IPS-11a (cell line): ENCODE measurements around the gene RNF4.

Source experiments
- H3K4me3 ChIP-seq: one replicate; pipeline ENCODE4 v1.5.1; 2013; ENCODE audit warnings: low read depth, low read length, control low read depth

Gene RNF4

DNA sequence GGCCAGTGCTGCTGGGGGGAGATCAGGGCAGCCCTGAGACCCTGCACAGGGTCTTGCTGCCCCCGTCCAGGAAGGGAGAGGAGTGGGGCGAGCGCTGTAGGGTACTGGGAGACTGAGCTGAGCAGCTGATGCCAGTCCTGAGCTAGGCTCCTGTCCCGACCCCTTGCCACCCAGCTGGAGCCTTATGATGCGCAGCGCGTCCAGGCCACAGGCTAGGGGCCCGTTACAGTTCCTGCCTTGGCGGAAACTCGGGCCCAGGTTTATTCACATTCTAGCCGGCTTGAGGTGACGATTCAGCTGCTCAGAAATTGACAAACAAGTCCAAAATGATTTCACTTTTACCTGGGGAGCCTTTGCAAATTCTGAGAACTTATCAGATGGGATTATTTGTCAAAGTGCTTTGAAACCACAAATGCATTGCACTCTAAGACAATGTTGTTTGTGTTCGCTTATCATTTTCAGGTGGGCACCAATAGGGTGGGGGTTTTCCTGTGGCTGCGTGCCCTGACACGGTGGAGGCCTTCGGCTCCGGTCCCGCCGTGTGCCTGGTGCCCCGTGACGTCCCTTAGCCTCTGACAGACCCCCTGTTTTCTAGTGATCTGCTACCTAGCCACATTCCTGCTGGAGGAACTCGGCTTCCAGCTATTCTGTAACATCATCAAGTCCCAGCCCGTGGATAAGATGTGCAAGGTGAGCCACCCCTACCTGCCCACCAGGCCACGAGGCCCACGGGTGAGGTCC lies 31.3 kb upstream of the RNF4 start:
- no peak overlapping the region for H3K4me3 ChIP-seq

DNA sequence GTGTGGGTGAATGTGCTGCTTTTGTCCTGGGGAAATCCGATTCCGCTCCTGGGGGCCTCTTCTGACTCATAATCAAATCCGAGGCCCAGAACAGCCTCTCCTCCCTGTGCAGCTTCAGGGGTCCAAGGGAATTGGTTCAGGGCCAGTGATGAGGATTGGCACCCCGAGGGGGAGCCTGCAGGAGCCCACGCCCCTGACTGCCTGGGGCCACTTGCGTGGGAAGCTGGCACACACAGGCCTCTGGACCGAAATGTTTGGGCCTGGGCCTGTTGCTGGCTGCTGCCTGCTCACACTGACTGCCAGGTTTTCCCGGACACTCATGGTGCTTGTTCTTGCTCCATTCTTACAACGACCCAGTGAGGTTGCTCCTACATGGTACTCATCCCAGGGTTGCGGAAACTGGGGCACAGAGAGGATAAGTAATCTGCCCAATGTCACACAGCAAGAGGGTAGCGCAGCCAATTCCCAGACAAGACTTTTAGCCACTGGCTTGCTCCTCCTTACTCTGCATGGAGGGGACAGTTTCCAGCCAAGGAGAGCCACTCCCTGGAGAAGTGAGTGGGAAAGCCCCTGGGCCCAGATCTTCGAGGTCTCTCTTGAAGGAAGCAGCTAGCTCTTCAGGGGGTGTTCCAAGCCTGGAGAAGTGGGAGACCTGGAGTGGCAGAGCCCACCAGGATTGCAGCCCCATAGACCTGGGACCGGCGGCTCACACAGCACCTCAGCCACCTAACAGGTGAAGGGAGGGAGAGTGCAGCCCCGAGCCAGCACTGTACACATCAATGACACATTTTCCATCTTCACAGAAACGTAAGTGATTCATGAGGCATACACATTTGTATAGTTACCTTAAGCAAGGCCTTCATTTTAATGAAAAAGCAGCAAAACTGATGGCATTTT lies 29.8 kb upstream of the RNF4 start:
- H3K4me3 ChIP-seq = no peak overlapping the region

DNA sequence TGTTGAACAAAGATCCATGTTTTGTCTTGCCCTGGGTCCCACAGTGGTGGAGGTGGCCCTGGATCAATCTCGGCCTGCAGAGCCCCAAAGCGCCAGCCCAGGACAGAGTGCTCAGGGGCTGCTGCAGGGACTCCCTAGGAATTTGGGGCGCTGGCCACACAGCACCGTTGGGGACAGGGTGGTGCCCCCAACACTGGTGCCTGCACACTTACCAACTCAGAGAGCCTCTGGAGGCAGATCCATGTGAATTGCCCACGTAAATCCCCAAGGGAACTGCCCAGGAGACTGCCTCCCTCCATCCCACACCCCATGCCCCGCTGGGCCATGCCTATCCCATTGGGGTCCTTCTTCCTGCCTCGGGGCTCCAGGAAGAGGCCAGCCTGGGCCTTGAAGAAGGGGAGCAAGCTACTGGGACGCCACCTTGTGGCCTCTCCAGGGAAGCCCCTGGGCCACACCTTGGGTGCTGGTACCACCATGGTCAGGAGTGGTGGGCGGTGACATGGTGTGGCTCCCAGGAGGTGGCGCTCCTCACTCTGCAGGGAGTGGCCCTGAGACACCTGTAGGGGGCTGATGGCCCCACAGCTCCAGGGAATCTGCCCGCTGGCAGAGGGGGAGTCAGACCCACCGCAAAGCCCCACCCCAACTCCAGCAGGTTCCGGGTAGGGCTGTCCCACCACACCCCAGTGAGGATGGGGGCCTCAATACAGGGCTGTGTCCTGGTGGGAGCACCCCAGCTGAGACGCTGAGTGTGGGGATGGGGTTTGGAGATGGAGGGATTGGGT lies 27.3 kb upstream of the RNF4 start:
- no peak overlapping the region for H3K4me3 ChIP-seq

DNA sequence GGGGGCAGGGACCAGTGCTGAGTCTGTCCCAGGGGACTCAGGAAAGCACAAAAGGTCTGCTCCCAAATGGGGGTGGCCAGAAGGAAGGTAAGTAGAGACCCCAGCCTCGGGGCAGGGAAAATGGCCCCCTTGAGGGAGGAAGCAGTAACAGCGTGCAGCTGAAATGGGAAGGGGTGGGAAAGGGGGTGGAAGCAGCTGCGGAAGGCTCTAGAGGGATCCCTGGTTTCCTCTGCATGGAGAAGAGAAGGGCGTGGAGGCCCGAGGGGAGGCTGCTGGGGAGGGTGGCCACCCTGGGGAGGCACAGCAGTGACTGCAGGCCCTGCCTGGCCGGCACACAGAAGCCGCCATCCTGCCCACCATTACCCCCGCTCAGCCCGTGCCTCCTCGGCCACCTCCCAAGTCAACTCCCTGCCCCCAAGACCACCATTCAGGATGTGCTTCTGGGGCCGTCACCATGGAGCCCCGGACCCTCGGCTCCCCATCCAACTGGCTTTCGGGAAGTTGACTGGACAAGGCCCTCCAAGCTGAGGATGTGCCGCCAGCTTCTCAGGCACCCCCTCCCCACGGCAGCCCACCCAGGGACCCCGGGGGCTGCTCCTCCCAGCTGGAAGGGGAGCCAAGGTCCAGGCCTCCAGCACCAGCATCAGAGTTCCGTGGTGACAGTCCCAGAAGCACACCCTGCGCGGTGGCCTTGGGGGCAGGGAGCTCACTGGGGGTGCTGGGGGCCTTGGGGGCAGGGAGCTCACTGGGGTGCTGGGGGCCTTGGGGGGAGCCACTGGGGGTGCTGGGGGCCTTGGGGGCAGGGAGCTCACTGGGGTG lies 26.5 kb upstream of the RNF4 start:
- no peak overlapping the region for H3K4me3 ChIP-seq

- no peak overlapping the region for H3K4me3 ChIP-seq
Measured at GRCh38 chr4:2443061-2443730, 25.7 kb upstream of the RNF4 start.

GRCh38 chr4:2443956-2444740 lies 24.8 kb upstream of the RNF4 start:
- H3K4me3 ChIP-seq = no peak overlapping the region

DNA sequence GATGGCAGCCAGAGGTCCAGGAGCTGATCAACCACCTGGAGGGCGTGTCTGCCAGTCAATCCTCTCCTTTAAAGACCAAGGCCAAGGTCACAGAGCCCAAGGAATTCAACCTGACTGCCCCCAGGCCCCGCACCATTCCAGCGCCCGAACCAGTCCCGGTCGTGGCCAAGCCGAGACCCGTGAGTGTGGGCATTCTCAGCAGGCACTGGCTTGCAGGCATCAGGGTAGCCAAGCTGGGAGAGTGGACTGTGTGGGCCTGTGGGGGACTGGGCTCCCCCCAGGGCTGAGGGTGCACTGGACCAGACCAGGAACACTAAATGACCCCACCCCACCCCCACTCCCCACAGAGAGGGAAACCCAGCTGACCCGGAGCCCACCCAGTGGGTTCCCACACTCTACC lies 23.8 kb upstream of the RNF4 start:
- no peak overlapping the region for H3K4me3 ChIP-seq

DNA sequence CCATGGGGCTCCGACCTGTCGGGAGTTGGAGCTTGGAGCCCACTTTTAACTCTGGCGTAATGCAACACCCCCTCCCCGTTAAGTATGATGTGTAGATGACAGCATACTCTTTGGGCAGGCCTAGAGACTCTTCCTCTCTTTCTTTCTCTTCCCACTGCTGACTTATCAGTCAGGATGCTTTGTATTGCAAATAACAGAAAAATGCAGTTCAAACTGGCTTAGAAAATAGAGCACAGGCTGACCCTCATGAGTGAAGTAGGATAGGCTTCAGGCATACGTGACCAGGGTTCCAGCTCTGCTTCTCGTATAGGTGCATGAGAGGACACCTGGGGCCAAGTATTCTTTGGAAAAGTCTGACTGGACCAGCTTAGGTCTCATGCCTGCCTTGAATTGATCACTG lies 23.3 kb upstream of the RNF4 start:
- H3K4me3 ChIP-seq = no peak overlapping the region

- H3K4me3 ChIP-seq = no peak overlapping the region
Measured at GRCh38 chr4:2446656-2447564, 22.0 kb upstream of the RNF4 start.

- H3K4me3 ChIP-seq = no peak overlapping the region
Measured at GRCh38 chr4:2448589-2448988, 20.3 kb upstream of the RNF4 start.

DNA sequence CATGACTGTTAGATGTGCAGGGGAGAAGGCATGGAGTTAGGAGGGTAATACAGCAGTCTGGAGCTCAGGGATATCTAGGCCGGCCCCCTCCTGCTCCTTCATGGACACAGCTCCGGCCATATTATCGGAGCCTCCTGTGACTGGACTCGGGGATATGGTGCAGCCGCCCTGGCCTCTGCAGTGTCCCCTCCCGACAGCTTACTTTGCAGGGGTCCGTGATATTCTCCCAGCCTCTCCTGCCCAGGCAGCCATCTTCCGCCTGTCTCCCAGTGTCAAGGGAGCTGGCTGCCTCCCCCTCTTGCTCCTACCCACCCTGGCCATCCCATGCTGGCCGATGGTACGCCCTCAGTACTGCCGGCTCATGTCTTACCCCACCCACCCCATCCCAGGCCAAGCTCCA lies 19.9 kb upstream of the RNF4 start:
- H3K4me3 ChIP-seq = no peak overlapping the region

GRCh38 chr4:2449511-2450392 lies 19.2 kb upstream of the RNF4 start:
- no peak overlapping the region for H3K4me3 ChIP-seq

- no peak overlapping the region for H3K4me3 ChIP-seq
Measured at GRCh38 chr4:2450394-2451035, 18.4 kb upstream of the RNF4 start.

DNA sequence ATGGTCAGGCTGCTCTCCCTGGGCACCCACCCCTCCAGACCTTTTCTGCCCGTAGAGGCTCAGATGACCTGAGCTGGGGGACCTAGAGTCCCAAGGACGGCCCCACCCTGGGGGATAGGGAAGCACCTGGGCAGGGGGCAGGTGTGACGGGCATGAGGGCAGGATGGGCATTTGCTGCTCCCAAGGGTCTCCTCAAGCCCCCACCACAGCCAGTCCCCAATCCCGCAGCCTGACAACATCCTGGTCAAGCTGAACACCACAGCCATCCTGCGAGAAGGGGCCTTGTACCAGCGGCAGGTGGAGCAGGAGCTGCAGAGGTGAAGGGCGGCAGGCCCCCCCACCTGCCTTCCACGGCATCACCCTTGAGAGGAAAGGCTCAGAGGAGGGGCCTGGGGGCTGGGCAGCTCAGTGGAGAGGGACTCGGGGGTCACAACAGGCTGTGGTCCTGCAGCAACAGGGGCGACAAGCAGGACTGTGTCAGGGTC lies 17.8 kb upstream of the RNF4 start:
- no peak overlapping the region for H3K4me3 ChIP-seq

GRCh38 chr4:2451821-2452785 lies 16.8 kb upstream of the RNF4 start:
- no peak overlapping the region for H3K4me3 ChIP-seq
